H1 (cell line): Measurements from ENCODE around the gene ATP6AP1. TPM values are rescaled to one million over a fixed set of nuclear protein-coding genes. Genes with fewer than 3 reads are reported as not detected.

ENCODE experiments used
- CTCF ChIA-PET: fragments of 300-600 bp; sonication (Branson Sonifier 250); formaldehyde crosslinking; loops from one replicate; lab custom pipeline; 2021; ENCODE audit not compliant: partially characterized antibody; lab: Charles Lee
- POLR2A ChIA-PET: fragments of 300-600 bp; sonication (Branson Sonifier 250); formaldehyde crosslinking; loops from one replicate; lab custom pipeline; 2021; ENCODE audit warnings: inconsistent platforms; ENCODE audit not compliant: partially characterized antibody; lab: Charles Lee
- DNase-seq, 2 experiments: peaks; one replicate each; pipeline versions ENCODE4 v3.0.0 to v3.0.0-alpha.2; 2010 to 2022; ENCODE audit warnings: low spot score in 2 of 2, low read depth in 1 of 2, mixed read lengths in 1 of 2
- FAIRE-seq: peaks from 2 replicates; lab custom pipeline; 2011; peaks lifted over from hg19 to GRCh38; lab: Jason Lieb, UNC
- H2AFZ ChIP-seq: 2 replicates; pipeline ENCODE4 v1.8.1; 2012; ENCODE audit warnings: low read length, inconsistent platforms
- H2AK5ac ChIP-seq: 2 replicates; pipeline ENCODE4 v1.6.1; 2013; ENCODE audit warnings: low read depth, low read length
- H2BK120ac ChIP-seq: replicated peaks from 2 replicates; pipeline ENCODE3; 2013; ENCODE audit warnings: low read depth, low read length, inconsistent platforms
- H2BK12ac ChIP-seq: 2 replicates; pipeline ENCODE4 v1.6.1; 2013; ENCODE audit warnings: low read depth, low read length
- H2BK15ac ChIP-seq: 2 replicates; pipeline ENCODE4 v1.6.1; 2013; ENCODE audit warnings: low read length
- H2BK20ac ChIP-seq: 2 replicates; pipeline ENCODE4 v1.6.1; 2013; ENCODE audit warnings: low read length
- H2BK5ac ChIP-seq: 2 replicates; pipeline ENCODE4 v1.6.1; 2013; ENCODE audit warnings: low read depth, low read length
- H3K14ac ChIP-seq: 2 replicates; pipeline ENCODE4 v1.6.1; 2013; ENCODE audit warnings: inconsistent platforms; ENCODE audit not compliant: insufficient read length
- H3K18ac ChIP-seq: 2 replicates; pipeline ENCODE4 v1.6.1; 2013; ENCODE audit warnings: low read length; ENCODE audit errors: extremely low read depth
- H3K23ac ChIP-seq: 2 replicates; pipeline ENCODE4 v1.6.1; 2013; ENCODE audit warnings: inconsistent platforms; ENCODE audit not compliant: insufficient read length
- H3K23me2 ChIP-seq: 2 replicates; pipeline ENCODE4 v1.6.1; 2013; ENCODE audit warnings: low read depth, low read length
- H3K27ac ChIP-seq: 2 replicates; pipeline ENCODE4 v1.6.1; 2011; ENCODE audit warnings: low read depth, low read length, inconsistent platforms
- H3K27me3 ChIP-seq, 4 experiments: replicated peaks in 1 of 4; 1 replicate in 1 of 4; 2 replicates in 3 of 4; pipeline versions ENCODE4 v1.6.1 to v1.8.1; 2011 to 2013; ENCODE audit warnings: low read length in 3 of 4, mild to moderate bottlenecking in 3 of 4, inconsistent platforms in 2 of 4, mixed read lengths in 2 of 4, moderate library complexity in 1 of 4; ENCODE audit not compliant: control insufficient read depth in 3 of 4, insufficient read depth in 3 of 4; ENCODE audit errors: extremely low read depth in 1 of 4
- H3K36me3 ChIP-seq, 4 experiments: 2 replicates each; pipeline versions ENCODE4 v1.6.1 to v1.8.1; 2011 to 2013; ENCODE audit warnings: mild to moderate bottlenecking in 4 of 4, low read length in 3 of 4, moderate library complexity in 2 of 4, control low read depth in 1 of 4, inconsistent platforms in 1 of 4; ENCODE audit not compliant: insufficient read depth in 4 of 4, control insufficient read depth in 2 of 4
- H3K4ac ChIP-seq: replicated peaks from 2 replicates; pipeline ENCODE3; 2013; ENCODE audit warnings: low read length, low read depth, mixed read lengths, inconsistent platforms; ENCODE audit not compliant: insufficient read length
- H3K4me1 ChIP-seq, 4 experiments: replicated peaks in 1 of 4; 1 replicate in 1 of 4; 2 replicates in 3 of 4; pipeline versions ENCODE4 v1.6.1 to v1.8.1; 2011 to 2013; ENCODE audit warnings: low read length in 3 of 4, inconsistent platforms in 2 of 4, mixed read lengths in 1 of 4; ENCODE audit not compliant: insufficient read depth in 4 of 4, control insufficient read depth in 3 of 4
- H3K4me2 ChIP-seq, 2 experiments: 2 replicates each; pipeline versions ENCODE4 v1.6.1 to v1.8.1; 2011 to 2013; ENCODE audit warnings: low read depth in 2 of 2, low read length in 2 of 2, control low read depth in 1 of 2, inconsistent platforms in 1 of 2, mild to moderate bottlenecking in 1 of 2; ENCODE audit not compliant: insufficient read depth in 1 of 2
- H3K4me3 ChIP-seq, 4 experiments: fragments of 200-600, 300-600 bp in 1 of 4; sonication (generic), shearing (Covaris generic), sonication (Bioruptor Twin) in 1 of 4; 2 replicates each; pipeline versions ENCODE4 v1.5.1 to v1.8.1; 2011 to 2016; ENCODE audit warnings: low read length in 4 of 4, low read depth in 3 of 4, control low read depth in 2 of 4, inconsistent platforms in 2 of 4, mild to moderate bottlenecking in 2 of 4, mixed read lengths in 1 of 4, moderate library complexity in 1 of 4; ENCODE audit not compliant: insufficient read depth in 2 of 4; ENCODE audit errors: extremely low read depth in 1 of 4
- H3K56ac ChIP-seq: replicated peaks from 2 replicates; pipeline ENCODE3; 2013; ENCODE audit warnings: low read depth, mild to moderate bottlenecking, mixed read lengths, low read length, inconsistent platforms; ENCODE audit not compliant: insufficient read length
- H3K79me1 ChIP-seq: 2 replicates; pipeline ENCODE4 v1.6.1; 2013; ENCODE audit warnings: low read depth, low read length, control low read depth
- H3K79me2 ChIP-seq, 2 experiments: 2 replicates each; pipeline versions ENCODE4 v1.6.1 to v1.8.1; 2012 to 2013; ENCODE audit warnings: low read length in 2 of 2, mild to moderate bottlenecking in 2 of 2, inconsistent platforms in 1 of 2; ENCODE audit not compliant: insufficient read depth in 2 of 2, control insufficient read depth in 1 of 2
- H3K9ac ChIP-seq, 4 experiments: replicated peaks in 1 of 4; 1 replicate in 1 of 4; 2 replicates in 3 of 4; pipeline versions ENCODE4 v1.6.1 to v1.8.1; 2011 to 2013; ENCODE audit warnings: low read depth in 3 of 4, low read length in 3 of 4, control low read depth in 2 of 4, mild to moderate bottlenecking in 2 of 4, moderate library complexity in 2 of 4, inconsistent platforms in 1 of 4; ENCODE audit errors: extremely low read depth in 1 of 4
- H3K9me3 ChIP-seq, 2 experiments: 2 replicates each; pipeline versions ENCODE4 v1.6.1 to v1.8.1; 2012 to 2013; ENCODE audit warnings: mild to moderate bottlenecking in 2 of 2, moderate library complexity in 2 of 2, control low read depth in 1 of 2, inconsistent platforms in 1 of 2, low read depth in 1 of 2, low read length in 1 of 2, mixed read lengths in 1 of 2; ENCODE audit not compliant: insufficient read depth in 2 of 2
- H4K20me1 ChIP-seq, 2 experiments: replicated peaks in 1 of 2; 2 replicates each; pipeline versions ENCODE3 to v1.8.1; 2011 to 2013; ENCODE audit warnings: inconsistent platforms in 2 of 2, low read length in 2 of 2, mild to moderate bottlenecking in 1 of 2; ENCODE audit not compliant: insufficient read depth in 2 of 2, control insufficient read depth in 1 of 2
- H4K5ac ChIP-seq: 2 replicates; pipeline ENCODE4 v1.6.1; 2013; ENCODE audit warnings: low read length, low read depth, mixed read lengths, inconsistent platforms; ENCODE audit not compliant: insufficient read length
- H4K8ac ChIP-seq: 2 replicates; pipeline ENCODE4 v1.8.0; 2013; ENCODE audit warnings: mild to moderate bottlenecking, moderate library complexity, low read length, inconsistent platforms; ENCODE audit not compliant: insufficient read depth; ENCODE audit errors: extremely low read depth
- H4K91ac ChIP-seq: replicated peaks from 2 replicates; pipeline ENCODE3; 2013; ENCODE audit warnings: low read length, mixed read lengths, inconsistent platforms; ENCODE audit not compliant: insufficient read length
- ATF2 ChIP-seq: IDR thresholded peaks from 2 replicates; pipeline ENCODE4 v1.6.1; 2012; ENCODE audit warnings: low read length, inconsistent platforms
- FOSL1 ChIP-seq: IDR thresholded peaks from 2 replicates; pipeline ENCODE4 v1.6.1; 2011; ENCODE audit warnings: mild to moderate bottlenecking, low read depth, low read length, moderate library complexity; ENCODE audit not compliant: insufficient read depth
- HDAC2 ChIP-seq, 2 experiments: fragments of 300-600 bp in 1 of 2; sonication (generic) in 1 of 2; IDR thresholded peaks; 2 replicates each; pipeline ENCODE4 v1.6.1; 2011 to 2012; ENCODE audit warnings: low read depth in 2 of 2, low read length in 2 of 2, mild to moderate bottlenecking in 2 of 2, moderate library complexity in 2 of 2, borderline replicate concordance in 1 of 2, inconsistent platforms in 1 of 2
- HDAC6 ChIP-seq: IDR thresholded peaks from one replicate; pipeline ENCODE4 v1.7.1; 2012; ENCODE audit warnings: low read depth, mild to moderate bottlenecking, inconsistent platforms, low read length, moderate library complexity
- KDM4A ChIP-seq: IDR thresholded peaks from one replicate; pipeline ENCODE4 v1.7.1; 2012; ENCODE audit warnings: low read depth, mild to moderate bottlenecking, moderate library complexity, low read length, inconsistent platforms; ENCODE audit not compliant: severe bottlenecking
- KDM5A ChIP-seq: fragments of 200-600 bp; IDR thresholded peaks from 2 replicates; pipeline ENCODE4 v1.7.1; 2012; ENCODE audit warnings: mild to moderate bottlenecking, low read length, inconsistent platforms, mixed read lengths
- RAD21 ChIP-seq, 2 experiments: IDR thresholded peaks in 1 of 2; conservative IDR thresholded peaks in 1 of 2; 2 replicates each; pipeline ENCODE4 v1.6.1; 2011; ENCODE audit warnings: low read depth in 2 of 2, low read length in 2 of 2, improper control_type of control experiment in 1 of 2, inconsistent platforms in 1 of 2, mild to moderate bottlenecking in 1 of 2, moderate library complexity in 1 of 2
- SP2 ChIP-seq: IDR thresholded peaks from 2 replicates; pipeline ENCODE4 v1.6.1; 2012; ENCODE audit warnings: mild to moderate bottlenecking, low read length, inconsistent platforms
- SP4 ChIP-seq: IDR thresholded peaks from 2 replicates; pipeline ENCODE4 v1.6.1; 2012; ENCODE audit warnings: low read length, inconsistent platforms
- TAF1 ChIP-seq: IDR thresholded peaks from 2 replicates; pipeline ENCODE4 v1.6.1; 2011; ENCODE audit warnings: mild to moderate bottlenecking, low read depth, low read length
- ZNF274 ChIP-seq: IDR thresholded peaks from 2 replicates; pipeline ENCODE4 v1.7.0; 2012; ENCODE audit warnings: low read length, borderline replicate concordance; ENCODE audit errors: extremely low read depth
- WGBS, 2 experiments: shearing (Covaris generic) in 1 of 2; methylation state at CpG; one replicate each; pipeline versions ENCODE4 v1.1.6 to v1.1.7; 2013 to 2015; ENCODE audit warnings: low lambda C conversion rate in 2 of 2, mixed read lengths in 2 of 2, inconsistent platforms in 1 of 2, low coverage in 1 of 2, missing lambda C conversion rate in 1 of 2; ENCODE audit not compliant: insufficient replicate concordance in 2 of 2, insufficient coverage in 1 of 2, insufficient read length in 1 of 2; ENCODE audit errors: extremely low coverage in 1 of 2, missing lambda C conversion rate in 1 of 2; 5-methylcytosine and 5-hydroxymethylcytosine counted together
- polyA plus RNA-seq, 7 experiments: library from polyadenylated mRNA; depleted of rRNA in 3 of 7; stranded (reverse) in 5 of 7; unstranded in 2 of 7; fragments of >200 nt in 5 of 7; fragments of 200-250 nt in 2 of 7; gene quantifications; 1 replicate in 5 of 7; 2 replicates in 1 of 7; 4 replicates in 1 of 7; pipeline versions ENCODE4 v1.2.1 to v1.2.3, GENCODE V29; 2011 to 2013; ENCODE audit warnings: missing spikeins in 2 of 7, mixed read lengths in 2 of 7
- total RNA-seq: library from RNA; stranded (reverse); fragmentation: NEBNext Ultra II Directional; extraction: Animal tissue kit (Norgen Biotek cat#: 25700); gene quantifications from 2 replicates; pipeline ENCODE4 v1.2.1, GENCODE V29; 2021

The ATP6AP1 gene
- total and polyA plus RNA-seq, 2 of the 8 experiments (the other 6 are each of a cell fraction or from before 2014, with no cell fraction given) = 44.6 to 80.8 TPM

- Histone ChIP-seq H4K91ac (no peak overlapping the region), H4K5ac (no peak overlapping the region), H2BK120ac (no peak overlapping the region), H3K14ac (no peak overlapping the region), H3K23me2 (peaks cover 3% of the 10 kb centered on the region; the same call in 1 of the 2 replicates), H4K20me1 (peaks cover 0 to 2% of the 10 kb centered on the region in 2 experiments), H2BK12ac (no peak overlapping the region), H3K36me3 (peaks cover 0 to 17% (median 5%) of the 10 kb centered on the region in 4 experiments; a peak in 5 of 8 replicates), H2BK15ac (no peak overlapping the region), H3K4me3 (no peak overlapping the region), H2AFZ (no peak overlapping the region), H4K8ac (no peak overlapping the region), H2BK20ac (no peak overlapping the region), H3K79me1 (no peaks in the 10 kb centered on the region; the same call in 1 of the 2 replicates), H3K9ac (no peak overlapping the region), H3K79me2 (no peaks in the 10 kb centered on the region; a peak in 1 of 4 replicates), H3K4me2 (no peak overlapping the region), H3K4me1 (peaks cover 0 to 4% (median 0%) of the 10 kb centered on the region in 4 experiments; a peak in 1 of 7 replicates), H3K56ac (no peak overlapping the region), H3K27me3 (no peaks in the 10 kb centered on the region), H2BK5ac (no peak overlapping the region), H3K9me3 (no peaks in the 10 kb centered on the region), H2AK5ac (no peak overlapping the region), H3K27ac (no peak overlapping the region), H3K4ac (no peak overlapping the region), H3K18ac (no peak overlapping the region), H3K23ac (no peak overlapping the region)
- POLR2A ChIA-PET = interaction anchor here (1.3 to 1.6 kb wide), 4 partner anchors 10 to 30 kb away, joined by 3 to 4 read pairs (median 4); no protein-coding TSS in a partner anchor
- no peak for DNase-seq
- CTCF ChIA-PET = interaction anchor here (0.9 to 1.4 kb wide), 3 partner anchors 16 to 79 kb away, joined by 3 read pairs; no protein-coding TSS in a partner anchor
- FAIRE-seq = no peak
- WGBS, 2 experiments = 98% methylated on average over 12 of the region's 14 CpGs; no CpG with 5 or more reads in 1 of the 2 experiments
- TF ChIP-seq KDM5A (no peak), ATF2 (no peak), HDAC2 (IDR thresholded peaks at IDR 0.05; ENCODE audit: borderline replicate concordance in 1 of 2, low read depth in 2 of 2, low read length in 2 of 2) (no peak), SP2 (no peak), HDAC6 (no peak), FOSL1 (no peak), SP4 (no peak), RAD21 (IDR thresholded peaks at IDR 0.05 in 1 of 2, conservative IDR thresholded peaks at IDR 0.05 in 1 of 2; ENCODE audit: low read depth in 2 of 2, low read length in 2 of 2) (no peak), KDM4A (no peak), TAF1 (no peak), ZNF274 (no peak)
Observed at GRCh38 chrX:154448484-154448883, 20.0 kb downstream of the ATP6AP1 start.
